Measurements from ENCODE around the gene OSBPL5. TPM values are rescaled to one million over a fixed set of nuclear protein-coding genes. Genes with fewer than 3 reads are reported as not detected.

Gene OSBPL5
- total RNA-seq, 4 donors from 2014 or later: 14.1 to 67.6 (median 31.8) TPM

GRCh38 chr11:3201677-3202181 lies 36.6 kb upstream of the OSBPL5 start:
- DNase-seq (ENCODE audit: low spot score) (no peak), ATAC-seq (ENCODE audit: low FRiP score) (no peak)
- TF ChIP-seq CTCF (IDR thresholded peaks at IDR 0.05): no peak

- DNase-seq (ENCODE audit: low spot score) (no peak), ATAC-seq (ENCODE audit: low FRiP score) (no peak)
- no peak for TF ChIP-seq CTCF (IDR thresholded peaks at IDR 0.05)
Observed at GRCh38 chr11:3201112-3201581, 36.0 kb upstream of the OSBPL5 start.

GRCh38 chr11:3200388-3201111 lies 35.4 kb upstream of the OSBPL5 start:
- ATAC-seq (ENCODE audit: low FRiP score): no peak
- DNase-seq (ENCODE audit: low spot score): no peak
- no peak for TF ChIP-seq CTCF (IDR thresholded peaks at IDR 0.05)

- no peak for ATAC-seq (ENCODE audit: low FRiP score)
- TF ChIP-seq CTCF (IDR thresholded peaks at IDR 0.05): no peak
- no peak for DNase-seq (ENCODE audit: low spot score)
Observed at GRCh38 chr11:3199537-3200295, 34.6 kb upstream of the OSBPL5 start.

- DNase-seq (ENCODE audit: low spot score) (no peak), ATAC-seq (ENCODE audit: low FRiP score) (no peak)
- no peak for TF ChIP-seq CTCF (IDR thresholded peaks at IDR 0.05)
Observed at GRCh38 chr11:3198815-3199214, 33.7 kb upstream of the OSBPL5 start.

GRCh38 chr11:3197878-3198528 lies 32.9 kb upstream of the OSBPL5 start:
- no peak for TF ChIP-seq CTCF (IDR thresholded peaks at IDR 0.05)
- DNase-seq (ENCODE audit: low spot score) (no peak), ATAC-seq (ENCODE audit: low FRiP score) (no peak)

All from omental fat pad (tissue), 4 donors.